Adipocyte (in vitro differentiated cells): Measurements from ENCODE around the gene MESP2.

Experiments
- DNase-seq: peaks from one replicate; pipeline ENCODE4 v3.0.0-alpha.2; 2015; ENCODE audit warnings: low read depth
- H3K27me3 ChIP-seq: replicated peaks from 2 replicates; pipeline ENCODE4 v1.7.0; 2013; ENCODE audit warnings: mild to moderate bottlenecking, low read length, moderate library complexity; ENCODE audit not compliant: control insufficient read depth, insufficient read depth
- H3K36me3 ChIP-seq: 2 replicates; pipeline ENCODE4 v1.7.0; 2013; ENCODE audit warnings: low read length, mild to moderate bottlenecking, moderate library complexity; ENCODE audit not compliant: control insufficient read depth, insufficient read depth, severe bottlenecking
- H3K4me1 ChIP-seq: 2 replicates; pipeline ENCODE4 v1.7.0; 2013; ENCODE audit warnings: mild to moderate bottlenecking, low read length, moderate library complexity; ENCODE audit not compliant: control insufficient read depth, insufficient read depth
- H3K4me3 ChIP-seq: 2 replicates; pipeline ENCODE4 v1.7.0; 2013; ENCODE audit warnings: mild to moderate bottlenecking, low read length, moderate library complexity
- H3K9ac ChIP-seq: 2 replicates; pipeline ENCODE4 v1.7.0; 2013; ENCODE audit warnings: mild to moderate bottlenecking, low read length, moderate library complexity
- H3K9me3 ChIP-seq: 2 replicates; pipeline ENCODE4 v1.7.0; 2013; ENCODE audit warnings: mild to moderate bottlenecking, low read length, moderate library complexity; ENCODE audit not compliant: control insufficient read depth

The MESP2 gene

DNA sequence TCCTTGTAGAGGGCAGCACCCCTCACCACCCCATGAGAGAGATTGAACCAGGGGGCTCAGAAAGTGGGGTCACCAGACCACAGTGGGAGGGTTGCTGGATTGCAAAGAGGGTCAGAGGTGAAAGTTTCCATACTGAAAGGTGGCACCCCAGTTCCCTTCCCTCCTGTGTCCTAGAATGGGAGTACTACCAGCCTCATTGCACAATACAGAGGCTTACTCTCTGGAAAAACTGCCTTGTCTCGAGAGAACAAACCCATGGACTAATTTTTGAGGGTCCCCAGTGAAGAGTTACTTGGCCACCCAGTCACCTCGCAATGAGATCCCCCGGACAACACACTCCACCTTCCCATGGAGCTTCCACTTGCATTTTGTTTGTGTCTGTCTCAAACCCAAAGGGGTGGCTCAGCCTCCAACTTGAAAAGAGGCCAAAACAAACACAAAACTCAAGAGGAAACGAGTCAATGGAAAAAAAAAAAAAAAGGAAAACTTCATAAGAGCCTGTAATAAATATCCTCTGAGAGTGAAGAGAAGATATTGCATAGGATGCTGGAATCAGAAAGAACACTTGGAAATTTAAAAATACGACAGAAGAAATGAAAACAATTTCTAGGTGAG is 18.6 kb downstream of the MESP2 start:
- Histone ChIP-seq H3K4me3 (peak overlapping the region; percentile 20), H3K4me1 (peaks cover 17% of the 10 kb centered on the region), H3K27me3 (no peaks in the 10 kb centered on the region), H3K9me3 (no peaks in the 10 kb centered on the region), H3K36me3 (peaks cover 91% of the 10 kb centered on the region), H3K9ac (peak overlapping the region; percentile 51)
- peak; percentile 79 for DNase-seq

DNA sequence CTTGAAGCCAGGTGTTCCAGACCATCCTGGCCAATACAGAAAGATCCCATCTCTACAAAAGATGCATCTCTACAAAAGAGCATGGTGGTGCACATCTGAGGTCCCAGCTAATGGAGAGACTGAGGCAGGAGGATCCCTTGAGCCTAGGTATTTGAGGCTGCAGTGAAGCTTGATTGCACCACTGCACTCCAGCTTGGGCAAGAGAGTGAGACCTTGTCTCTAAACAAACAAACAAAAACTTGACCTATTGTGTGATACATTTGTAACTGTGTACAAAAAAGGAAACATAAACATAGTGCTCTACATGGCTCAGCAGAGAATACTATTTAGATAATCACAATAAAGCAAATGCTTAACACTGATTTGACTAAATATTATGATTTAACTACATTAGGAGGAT is 19.9 kb downstream of the MESP2 start:
- H3K4me1 ChIP-seq = peaks cover 17% of the 10 kb centered on the region
- no peak overlapping the region for H3K4me3 ChIP-seq
- H3K27me3 ChIP-seq = no peaks in the 10 kb centered on the region
- peak overlapping the region; percentile 51 for H3K9ac ChIP-seq
- no peak for DNase-seq
- peaks cover 91% of the 10 kb centered on the region for H3K36me3 ChIP-seq
- no peaks in the 10 kb centered on the region for H3K9me3 ChIP-seq

DNA sequence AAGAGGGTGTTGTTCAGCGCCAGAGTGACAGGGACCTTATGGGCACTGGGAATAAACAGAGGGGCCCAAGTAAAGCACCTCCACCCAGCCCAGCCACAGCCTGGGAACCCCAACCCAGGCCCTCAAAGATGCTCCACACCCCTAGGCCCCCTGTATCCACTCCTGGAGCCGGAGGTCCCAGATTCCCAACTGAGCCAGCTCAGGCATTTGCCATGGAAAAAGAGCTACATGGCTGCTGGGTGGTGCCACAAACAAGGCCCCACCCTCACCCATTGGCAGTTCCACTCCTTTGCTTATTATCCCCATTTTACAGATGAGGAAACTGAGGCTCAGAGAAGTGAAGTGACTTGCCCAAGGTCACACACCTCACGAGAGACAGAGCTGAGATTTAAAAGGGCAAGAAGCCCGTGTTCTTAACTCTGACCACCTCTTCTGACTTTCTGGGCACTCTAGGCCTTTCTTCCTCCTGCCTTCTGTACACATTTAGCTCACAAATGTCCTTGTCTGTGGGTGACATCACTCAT is 21.6 kb downstream of the MESP2 start:
- peaks cover 17% of the 10 kb centered on the region for H3K4me1 ChIP-seq
- no peak for DNase-seq
- H3K36me3 ChIP-seq = peaks cover 91% of the 10 kb centered on the region
- no peak overlapping the region for H3K9ac ChIP-seq
- no peak overlapping the region for H3K4me3 ChIP-seq
- no peaks in the 10 kb centered on the region for H3K27me3 ChIP-seq
- no peaks in the 10 kb centered on the region for H3K9me3 ChIP-seq

DNA sequence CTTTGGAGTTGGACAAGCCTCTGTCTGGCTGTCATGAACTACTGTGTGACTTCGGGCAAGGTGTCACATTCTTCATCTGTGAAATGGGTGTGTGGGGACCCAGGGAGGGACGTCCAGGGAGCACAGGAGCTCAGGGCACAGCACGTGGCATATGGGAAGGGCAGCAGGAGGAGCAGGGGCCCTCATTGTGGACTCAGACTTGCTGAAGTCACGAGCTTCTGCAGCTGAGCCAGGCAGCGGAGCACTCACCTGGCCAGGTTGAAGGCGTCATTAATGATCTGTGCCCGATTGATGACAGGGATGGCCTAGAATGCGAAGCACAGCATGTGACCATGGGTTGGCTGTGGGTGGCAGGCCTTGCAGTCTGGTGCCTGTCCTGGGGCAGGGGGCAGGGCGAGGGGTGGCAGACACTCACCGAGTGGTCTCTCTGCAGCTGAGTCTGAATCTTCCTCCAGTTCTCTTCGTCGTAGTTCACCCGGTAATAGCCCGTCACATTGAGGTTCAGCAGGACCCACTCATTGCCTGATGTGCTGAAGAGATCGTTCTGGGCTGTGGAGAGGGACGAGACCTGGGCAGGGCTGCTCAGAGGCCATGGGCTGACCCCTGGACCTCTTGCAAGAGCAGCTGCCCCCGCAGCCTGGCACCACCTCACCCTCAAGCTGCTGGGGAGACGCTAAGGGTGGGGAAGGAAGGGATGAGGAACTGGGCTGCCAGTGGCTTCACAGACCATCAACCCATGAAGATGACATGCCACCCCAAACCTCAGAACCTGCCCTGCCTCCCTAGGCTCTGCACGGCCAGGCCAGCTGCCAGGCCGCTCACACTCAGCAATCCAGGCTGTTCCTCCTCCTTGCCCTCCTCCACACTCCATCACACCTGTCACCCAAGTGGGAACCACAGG is 23.1 kb downstream of the MESP2 start:
- Histone ChIP-seq H3K36me3 (peaks cover 93% of the 10 kb centered on the region), H3K9me3 (no peaks in the 10 kb centered on the region), H3K27me3 (no peaks in the 10 kb centered on the region), H3K4me1 (peaks cover 17% of the 10 kb centered on the region), H3K4me3 (no peak overlapping the region), H3K9ac (no peak overlapping the region)
- no peak for DNase-seq

DNA sequence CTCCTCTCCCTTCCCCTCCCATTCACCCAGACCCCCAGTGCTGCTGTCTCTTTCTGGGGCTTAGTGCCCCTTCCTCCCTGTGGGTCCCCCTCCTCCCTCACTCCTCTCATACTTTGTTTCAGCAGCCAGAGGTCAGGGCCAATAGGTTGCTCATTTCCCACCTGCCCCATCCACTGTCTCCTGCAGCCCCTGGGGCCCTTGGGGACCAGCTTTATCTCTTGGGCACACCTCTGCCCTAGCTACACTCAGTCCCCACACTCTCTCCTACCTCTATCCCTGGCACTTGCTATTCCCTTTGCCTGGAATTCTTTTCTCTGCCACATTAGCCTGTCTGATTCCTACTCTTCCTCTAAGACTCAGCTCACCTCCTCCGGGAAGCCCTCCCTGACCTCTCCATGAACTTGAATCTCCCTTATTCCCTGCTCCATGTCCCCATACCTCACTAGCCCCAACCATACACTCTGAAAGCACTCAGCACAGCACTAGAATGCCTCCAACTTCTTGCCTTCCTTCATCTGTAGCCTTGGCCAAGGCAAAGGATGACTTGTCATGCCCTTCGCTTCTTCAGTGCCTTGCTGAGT is 23.9 kb downstream of the MESP2 start:
- no peak for DNase-seq
- Histone ChIP-seq H3K36me3 (peaks cover 96% of the 10 kb centered on the region), H3K4me1 (peaks cover 10% of the 10 kb centered on the region), H3K27me3 (no peaks in the 10 kb centered on the region), H3K9me3 (no peaks in the 10 kb centered on the region), H3K9ac (no peak overlapping the region), H3K4me3 (no peak overlapping the region)

DNA sequence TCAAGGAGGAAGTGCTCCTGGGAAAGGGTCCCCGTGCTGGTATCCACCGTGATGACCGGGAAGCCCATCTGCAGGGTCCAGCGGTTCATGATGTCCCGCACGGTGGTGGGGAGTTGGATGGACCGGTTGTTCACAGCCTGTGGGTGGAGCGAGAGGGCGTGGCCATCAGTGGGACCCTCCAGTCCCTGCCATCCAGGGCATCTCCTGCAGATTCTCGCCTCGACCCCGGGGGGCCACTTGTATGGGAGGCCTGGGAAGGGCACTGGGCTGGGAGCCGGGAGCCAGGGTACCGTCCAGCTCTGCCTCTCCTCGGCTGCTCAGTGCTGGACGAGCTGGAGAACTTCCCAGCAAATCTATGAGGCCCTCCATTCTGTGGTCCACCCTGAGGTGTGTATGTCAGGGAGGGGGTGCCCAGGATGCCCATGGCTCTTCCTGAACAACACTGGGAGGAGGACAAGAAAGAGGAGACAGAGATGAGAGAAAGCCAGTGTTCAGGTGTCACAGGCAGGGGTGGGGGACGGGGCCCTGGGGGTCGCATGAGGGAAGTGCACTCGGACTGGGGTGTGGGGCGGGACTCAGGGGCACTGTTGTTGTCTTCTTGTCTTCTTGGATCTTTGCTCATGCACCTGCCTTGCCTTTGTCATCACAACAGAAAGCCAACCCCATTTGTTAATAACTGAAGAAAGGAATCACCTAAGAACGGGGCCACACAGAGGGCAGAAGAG is 25.5 kb downstream of the MESP2 start:
- Histone ChIP-seq H3K27me3 (no peaks in the 10 kb centered on the region), H3K9me3 (no peaks in the 10 kb centered on the region), H3K4me1 (peaks cover 3% of the 10 kb centered on the region), H3K4me3 (no peak overlapping the region), H3K9ac (no peak overlapping the region), H3K36me3 (peaks cover 98% of the 10 kb centered on the region)
- no peak for DNase-seq

DNA sequence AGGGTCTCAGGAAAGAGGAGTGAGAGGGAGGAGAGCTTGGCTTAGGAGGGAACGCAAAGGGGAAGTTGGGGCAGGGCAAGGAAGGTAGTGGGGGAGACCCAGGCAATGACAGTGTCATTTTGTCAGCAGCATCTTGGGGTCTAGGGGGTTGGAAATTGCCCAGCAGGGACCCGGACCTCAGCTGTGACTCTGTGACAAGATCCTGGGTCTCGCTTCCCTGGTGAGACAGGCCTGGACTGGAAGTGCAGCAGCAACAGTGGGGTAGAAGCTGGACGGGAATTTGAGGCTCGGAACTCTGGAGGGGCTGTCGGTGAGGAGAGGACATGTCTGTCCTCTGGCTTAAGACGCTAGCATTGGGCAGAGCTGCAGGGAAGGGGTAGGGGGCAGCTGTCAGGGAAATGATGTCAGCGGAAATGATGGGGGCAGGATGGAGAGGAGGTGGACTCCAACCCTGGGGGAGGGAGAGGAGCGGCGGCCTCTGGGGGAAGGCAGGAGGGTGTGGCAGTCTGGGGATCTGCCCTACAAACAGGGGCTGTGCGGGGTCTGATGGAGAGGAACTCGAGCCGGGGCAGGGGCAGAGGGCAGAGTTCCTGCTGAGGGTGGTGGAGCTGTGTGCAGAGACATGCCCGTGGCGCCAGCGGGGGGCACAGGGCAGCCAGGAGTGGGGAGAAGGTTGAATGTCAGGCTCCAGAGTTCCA is 26.2 kb downstream of the MESP2 start:
- Histone ChIP-seq H3K9me3 (no peaks in the 10 kb centered on the region), H3K4me3 (no peak overlapping the region), H3K4me1 (peaks cover 8% of the 10 kb centered on the region), H3K36me3 (peaks cover 97% of the 10 kb centered on the region), H3K9ac (no peak overlapping the region), H3K27me3 (no peaks in the 10 kb centered on the region)
- DNase-seq = no peak

DNA sequence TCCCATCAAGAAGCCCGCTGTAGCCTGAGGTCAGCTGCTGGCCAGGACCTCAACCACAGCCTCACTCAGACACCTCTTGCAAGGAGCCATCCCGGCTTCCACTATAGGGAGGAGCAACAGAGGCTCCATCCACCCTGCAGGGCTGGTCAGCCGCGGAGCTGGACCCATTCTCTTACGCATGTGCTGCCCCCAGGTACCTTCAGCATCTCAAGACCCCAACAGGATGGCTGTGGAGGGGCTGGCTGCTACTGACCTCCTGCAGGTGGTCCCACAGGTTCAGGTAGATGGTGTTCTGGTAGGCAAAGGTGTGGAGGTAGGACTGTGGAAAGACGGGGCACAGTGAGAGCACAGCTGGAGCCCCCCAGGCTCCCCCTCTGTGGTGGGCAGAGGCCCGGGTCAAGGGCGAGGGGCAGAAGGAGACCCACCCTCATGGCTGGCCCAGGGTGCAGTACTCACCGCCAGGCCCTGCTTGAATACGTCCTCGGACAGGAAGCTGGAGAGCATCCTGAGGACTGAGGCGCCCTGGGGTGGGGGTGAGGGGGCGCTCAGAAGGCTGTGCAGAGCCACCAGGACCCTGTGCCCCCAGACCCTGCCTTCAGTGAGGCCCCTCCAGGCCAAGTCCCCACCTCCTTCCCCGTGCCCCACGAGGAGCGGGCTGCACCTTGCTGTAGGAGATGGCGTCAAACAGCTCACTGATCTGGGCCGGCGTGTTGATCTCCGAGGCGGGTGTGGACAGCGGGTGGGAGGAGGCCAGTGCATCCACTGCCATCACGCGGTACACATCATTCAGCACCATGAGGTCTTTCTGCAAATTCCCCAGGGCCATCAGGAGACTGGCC is 27.1 kb downstream of the MESP2 start:
- H3K27me3 ChIP-seq = no peaks in the 10 kb centered on the region
- no peak overlapping the region for H3K4me3 ChIP-seq
- no peak overlapping the region for H3K9ac ChIP-seq
- peaks cover 8% of the 10 kb centered on the region for H3K4me1 ChIP-seq
- H3K9me3 ChIP-seq = no peaks in the 10 kb centered on the region
- DNase-seq = no peak
- H3K36me3 ChIP-seq = peaks cover 90% of the 10 kb centered on the region

DNA sequence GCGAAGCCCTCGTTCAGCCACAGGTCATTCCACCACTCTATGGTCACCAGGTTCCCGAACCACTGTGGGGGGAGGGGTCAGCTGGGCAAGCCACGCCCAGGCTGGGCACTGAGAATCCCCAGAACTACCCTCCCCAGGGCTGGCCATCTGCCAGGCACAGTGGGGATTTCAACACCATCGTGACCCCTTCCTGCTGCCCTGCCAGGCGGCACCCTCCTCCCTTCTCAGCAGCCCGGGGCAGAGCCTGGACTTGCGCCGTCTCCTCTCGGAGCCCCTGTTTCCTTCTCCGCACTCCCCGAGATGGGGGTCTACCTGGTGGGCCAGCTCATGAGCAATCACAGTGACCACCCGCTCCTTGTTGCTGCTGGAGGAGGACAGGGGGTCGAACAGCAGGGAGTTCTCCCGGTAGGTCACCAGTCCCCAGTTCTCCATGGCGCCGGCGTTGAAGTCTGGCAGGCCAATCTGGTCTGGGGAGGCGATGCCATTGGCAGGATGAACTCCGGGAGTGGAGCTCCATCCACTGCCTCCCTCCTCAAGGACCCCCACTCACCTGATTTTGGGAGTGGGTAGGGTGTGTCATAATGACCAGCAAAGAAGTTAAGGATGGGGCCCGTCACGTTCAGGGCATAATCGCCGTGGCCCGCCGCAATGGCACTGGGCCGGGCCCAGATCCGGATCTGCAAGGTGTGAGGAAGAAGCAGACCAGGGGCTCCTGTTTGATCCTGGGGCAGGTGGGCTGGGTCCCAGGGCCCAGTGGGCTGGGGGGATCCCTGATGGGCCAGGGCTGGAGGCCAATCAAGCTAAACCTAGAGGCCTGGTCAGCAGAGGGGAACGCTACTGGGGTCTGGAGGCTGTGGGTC is 28.0 kb downstream of the MESP2 start:
- peaks cover 14% of the 10 kb centered on the region for H3K4me1 ChIP-seq
- H3K9me3 ChIP-seq = no peaks in the 10 kb centered on the region
- no peak overlapping the region for H3K4me3 ChIP-seq
- no peaks in the 10 kb centered on the region for H3K27me3 ChIP-seq
- no peak for DNase-seq
- peak overlapping the region; percentile 17 for H3K9ac ChIP-seq
- peaks cover 90% of the 10 kb centered on the region for H3K36me3 ChIP-seq
